Measurements from ENCODE around the gene ANKRD36.
"Not testable (repeated sequence)": the region's sequence is repeated elsewhere in the genome, so short reads cannot be mapped to it uniquely, and the experiment has no call there.

Gene ANKRD36

GRCh38 chr2:97266449-97266848, 153.5 kb downstream of the ANKRD36 start:
- DNase-seq; intact Hi-C loops (cut with DNase I): not testable (repeated sequence)

- DNase-seq: peak in 28 of 42 donors; percentile 1 to 45 (median 11)
- intact Hi-C loops (cut with DNase I): no loop called here
Measured at GRCh38 chr2:97267411-97268074, 154.6 kb downstream of the ANKRD36 start.

GRCh38 chr2:97268075-97268591, 155.2 kb downstream of the ANKRD36 start:
- intact Hi-C loops (cut with DNase I): not testable (repeated sequence)
- DNase-seq: peak in 11 of 42 donors; percentile 1 to 30 (median 14)

- DNase-seq; intact Hi-C loops (cut with DNase I): not testable (repeated sequence)
Measured at GRCh38 chr2:97276232-97276798, 163.4 kb downstream of the ANKRD36 start.

GRCh38 chr2:97285187-97285586, 172.2 kb downstream of the ANKRD36 start:
- DNase-seq; intact Hi-C loops (cut with DNase I): not testable (repeated sequence)

- intact Hi-C loops (cut with DNase I); DNase-seq: not testable (repeated sequence)
Measured at GRCh38 chr2:97293687-97294086, 180.7 kb downstream of the ANKRD36 start.

All from head of caudate nucleus (tissue), 42 donors.